ENCODE measurements around the gene APOBEC3G.

Gene APOBEC3G

DNA sequence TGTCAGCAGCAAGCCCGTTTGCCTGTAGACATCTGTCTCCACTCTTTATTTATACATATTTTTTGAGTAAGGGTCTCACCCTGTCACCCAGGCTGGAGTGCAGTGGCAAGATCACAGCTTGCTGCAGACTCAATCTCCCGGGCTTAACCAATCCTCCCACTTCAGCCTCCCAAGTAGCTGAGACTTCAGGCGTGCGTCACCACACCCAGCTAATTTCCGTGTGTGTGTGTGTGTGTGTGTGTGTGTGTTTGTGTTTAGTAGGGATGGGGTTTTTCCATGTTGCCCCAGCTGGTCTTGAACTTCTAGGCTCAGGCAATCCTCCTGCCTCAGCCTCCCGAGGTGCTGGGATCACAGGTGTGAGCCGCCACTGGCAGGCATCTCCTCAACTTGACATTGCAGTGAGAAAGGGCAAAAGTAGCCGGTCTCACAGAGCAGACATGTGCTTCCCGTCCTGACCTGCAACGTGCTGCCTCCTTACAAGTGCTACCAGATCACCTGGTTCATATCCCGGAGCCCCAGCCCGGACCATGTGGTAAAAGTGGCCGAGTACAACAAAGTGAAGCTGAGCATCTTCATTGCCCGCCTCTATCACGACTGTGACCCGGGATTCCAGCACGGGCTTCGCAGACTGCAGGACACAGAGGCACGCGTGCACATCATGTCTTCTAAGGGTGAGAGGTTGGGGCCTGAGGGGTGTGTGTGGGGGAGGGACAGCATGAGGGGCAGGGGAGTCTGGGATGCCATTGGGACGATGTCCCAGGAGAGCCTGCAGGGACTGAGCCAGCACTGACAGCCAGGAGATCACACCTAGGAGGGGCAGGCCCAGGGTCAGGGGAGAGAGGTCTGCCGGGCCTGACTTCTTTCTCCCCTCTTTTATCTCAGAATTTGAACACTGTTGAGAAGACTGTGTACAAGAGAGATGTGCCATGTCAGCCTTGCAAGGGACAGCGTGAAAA, 14.3 kb downstream of the APOBEC3G start:
- DNase-seq (ENCODE audit: low read depth), result no peak

DNA sequence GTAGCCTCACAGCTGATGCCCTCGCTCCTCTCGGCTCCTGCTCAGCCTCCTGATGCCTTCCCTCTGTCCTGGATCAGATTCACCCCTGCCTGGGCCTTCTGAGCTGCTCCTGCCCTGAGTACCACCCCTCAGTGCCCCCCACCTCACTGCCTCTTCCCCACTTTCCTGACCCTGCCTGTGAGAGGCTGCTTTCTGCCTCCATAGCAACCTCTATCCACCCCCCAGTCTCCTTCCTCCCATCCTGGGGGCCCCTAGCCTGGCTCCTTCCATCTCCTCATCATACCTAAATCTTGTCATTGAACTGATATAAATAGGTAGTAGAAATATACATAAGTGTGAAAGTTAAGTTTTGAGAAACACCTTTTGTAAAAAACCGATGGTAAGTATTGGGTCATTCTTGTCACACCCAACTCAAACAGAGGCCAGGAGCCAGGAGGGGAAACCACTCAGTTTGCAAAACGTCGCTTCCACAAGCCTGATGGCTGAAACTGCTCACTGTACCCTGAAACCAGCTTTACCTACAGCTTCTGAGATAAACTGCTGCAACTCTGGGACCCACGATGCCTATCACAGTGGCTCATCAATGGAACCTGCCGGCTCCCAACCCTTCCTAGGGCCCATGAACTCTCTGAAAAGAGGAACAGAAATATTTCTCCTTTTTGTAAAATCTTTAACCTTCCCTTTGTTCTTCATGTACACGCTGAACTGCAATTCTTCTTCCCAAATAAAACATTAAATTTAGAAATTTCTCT, 15.2 kb downstream of the APOBEC3G start:
- no peak for DNase-seq (ENCODE audit: low read depth)

DNA sequence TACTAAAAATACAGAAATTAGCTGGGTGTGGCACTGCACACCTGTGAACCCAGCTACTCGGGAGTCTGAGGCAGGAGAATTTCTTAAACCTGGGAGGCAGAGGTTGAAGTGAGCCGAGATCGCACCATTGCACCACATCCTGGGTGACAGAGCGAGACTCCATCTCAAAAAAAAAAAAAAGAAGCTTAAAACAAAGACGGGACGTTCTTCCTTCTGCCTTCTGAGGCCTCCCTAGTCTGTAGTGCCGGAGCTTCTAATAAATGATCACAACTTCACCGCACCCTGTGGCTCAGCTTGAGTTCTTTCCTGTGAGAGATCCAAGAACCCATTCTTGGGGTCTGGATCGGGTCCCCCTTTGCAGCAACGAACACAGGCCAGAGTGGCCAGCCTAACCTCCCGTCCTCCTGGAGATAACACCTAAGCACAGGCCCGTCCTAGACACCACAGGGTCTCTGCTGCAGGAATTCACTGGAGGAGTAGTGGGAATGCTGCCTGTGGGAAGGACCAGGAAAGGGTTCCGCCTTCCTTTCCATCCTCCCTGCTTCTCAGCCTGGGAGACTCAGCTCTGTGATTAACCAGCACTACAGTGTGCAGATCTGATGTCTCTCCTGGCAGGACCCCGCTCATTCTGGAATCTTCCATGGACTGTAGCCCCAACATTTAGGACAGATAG, 17.8 kb downstream of the APOBEC3G start:
- DNase-seq (ENCODE audit: low read depth), result no peak

DNA sequence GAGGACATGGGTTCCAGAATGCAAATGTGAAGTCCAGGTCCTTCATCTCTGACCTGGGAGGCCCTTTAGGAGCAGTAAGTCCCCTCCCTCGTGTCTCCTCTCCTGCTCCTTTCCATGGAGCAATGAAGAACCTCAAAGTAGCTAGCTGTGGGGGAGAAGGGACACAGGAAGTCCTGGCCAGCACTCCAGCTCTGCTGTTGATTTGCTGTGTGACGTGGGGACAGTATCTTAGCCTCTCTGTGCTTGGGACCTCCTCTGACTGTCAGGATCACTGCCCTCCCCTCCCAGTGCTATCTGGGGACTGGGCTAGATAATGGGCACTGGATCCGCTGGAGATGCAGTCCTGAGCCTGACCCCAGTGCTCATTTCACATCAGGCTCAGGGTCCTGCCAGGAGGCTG, 18.9 kb downstream of the APOBEC3G start:
- no peak for DNase-seq (ENCODE audit: low read depth)

DNA sequence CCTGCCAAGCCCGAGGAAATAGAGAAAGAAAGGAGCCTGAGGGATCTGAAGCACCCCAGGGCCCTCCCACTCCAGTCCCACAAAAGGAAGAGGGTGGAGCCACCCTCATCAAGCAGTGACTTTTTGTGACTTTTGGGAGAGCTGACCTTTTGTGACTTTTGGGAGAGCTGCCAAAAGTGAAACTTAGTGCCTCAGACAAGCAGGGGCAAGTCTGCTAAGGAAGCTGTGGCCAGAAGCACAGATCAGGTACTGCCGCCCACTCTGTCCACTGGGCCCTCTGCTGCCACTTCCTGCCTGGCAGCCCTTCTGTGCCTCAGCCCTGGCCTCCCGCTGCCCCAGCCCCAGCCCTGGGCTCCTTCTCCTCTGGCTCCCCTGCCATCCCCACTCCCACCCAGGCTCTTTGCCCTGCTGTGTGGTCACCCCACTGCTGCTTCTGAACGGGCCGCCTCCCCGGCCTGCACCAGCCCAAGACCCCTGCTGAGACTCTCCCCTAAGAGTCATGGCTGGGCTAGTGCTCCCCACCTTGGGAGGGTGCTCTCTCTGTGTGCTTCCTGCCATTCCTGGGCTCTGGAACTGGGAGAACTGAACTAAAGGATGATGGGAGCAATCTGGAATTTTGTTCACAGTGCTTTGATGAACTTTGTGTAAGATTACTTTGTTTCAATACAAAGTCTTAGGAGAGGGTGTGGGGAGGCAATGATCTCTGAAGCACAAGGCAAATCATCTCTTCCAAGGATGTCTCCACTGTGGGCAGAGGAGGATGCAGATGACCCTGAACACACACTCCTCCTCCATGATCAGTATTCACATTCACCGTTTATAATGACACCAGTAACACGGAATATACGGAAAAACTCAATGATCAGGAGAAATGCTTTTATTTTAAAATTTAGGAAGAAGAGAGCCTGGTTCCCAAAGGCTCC, 20.3 kb downstream of the APOBEC3G start, which contains the start of gene APOBEC3H:
APOBEC3H (plus strand) TSS at position 147 of the 923 bp plus-strand sequence. CDS start 3,035 bp downstream, outside the sequence.
- DNase-seq (ENCODE audit: low read depth), result no peak

DNA sequence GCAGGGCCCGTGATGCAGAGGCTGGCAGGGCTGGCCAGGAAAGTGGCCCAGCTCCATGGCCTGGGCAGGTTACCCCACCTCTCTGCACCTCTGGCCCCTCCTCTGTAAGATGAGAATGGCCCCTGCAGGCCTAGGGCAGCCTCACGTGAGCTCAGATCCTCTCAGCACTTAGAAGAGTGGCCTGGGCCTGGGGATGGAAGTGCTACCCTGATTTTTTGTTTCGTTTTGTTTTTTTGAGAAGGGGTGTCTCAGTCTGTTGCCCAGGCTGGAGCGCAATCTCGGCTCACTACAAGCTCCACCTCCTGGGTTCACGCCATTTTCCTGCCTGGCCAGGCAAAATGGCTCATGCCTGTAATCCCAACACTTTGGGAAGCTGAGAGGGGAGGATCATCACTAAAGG, 21.0 kb downstream of the APOBEC3G start:
- DNase-seq (ENCODE audit: low read depth), result no peak

DNA sequence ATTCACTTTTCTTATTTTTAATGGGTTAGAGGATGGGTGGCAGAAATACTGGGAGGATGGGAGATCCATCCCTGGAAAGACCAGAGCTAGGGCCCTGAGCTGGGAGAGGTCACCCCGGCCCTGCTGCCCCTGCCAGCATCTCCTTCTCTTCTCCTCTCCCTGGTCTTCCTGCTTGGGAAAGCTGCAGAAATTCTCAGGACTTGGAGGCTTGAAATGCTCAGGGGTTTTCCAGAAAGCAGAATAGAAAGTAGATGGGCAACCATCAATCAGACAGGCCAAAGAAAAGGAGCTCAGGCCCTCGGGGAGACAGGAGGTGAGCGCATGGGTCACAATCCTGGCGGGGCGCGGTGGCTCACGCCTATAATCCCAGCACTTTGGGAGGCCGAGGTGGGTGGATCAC, 21.5 kb downstream of the APOBEC3G start:
- no peak for DNase-seq (ENCODE audit: low read depth)

DNA sequence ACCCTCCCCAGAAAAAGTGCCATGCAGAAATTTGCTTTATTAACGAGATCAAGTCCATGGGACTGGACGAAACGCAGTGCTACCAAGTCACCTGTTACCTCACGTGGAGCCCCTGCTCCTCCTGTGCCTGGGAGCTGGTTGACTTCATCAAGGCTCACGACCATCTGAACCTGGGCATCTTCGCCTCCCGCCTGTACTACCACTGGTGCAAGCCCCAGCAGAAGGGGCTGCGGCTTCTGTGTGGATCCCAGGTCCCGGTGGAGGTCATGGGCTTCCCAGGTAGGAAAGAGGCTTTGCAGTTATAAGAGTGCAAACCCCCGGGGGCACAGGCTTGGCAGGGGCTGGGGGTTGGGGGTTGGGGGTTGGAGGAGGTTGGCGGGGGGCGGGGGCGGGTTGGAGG, 24.2 kb downstream of the APOBEC3G start:
- no peak for DNase-seq (ENCODE audit: low read depth)

DNA sequence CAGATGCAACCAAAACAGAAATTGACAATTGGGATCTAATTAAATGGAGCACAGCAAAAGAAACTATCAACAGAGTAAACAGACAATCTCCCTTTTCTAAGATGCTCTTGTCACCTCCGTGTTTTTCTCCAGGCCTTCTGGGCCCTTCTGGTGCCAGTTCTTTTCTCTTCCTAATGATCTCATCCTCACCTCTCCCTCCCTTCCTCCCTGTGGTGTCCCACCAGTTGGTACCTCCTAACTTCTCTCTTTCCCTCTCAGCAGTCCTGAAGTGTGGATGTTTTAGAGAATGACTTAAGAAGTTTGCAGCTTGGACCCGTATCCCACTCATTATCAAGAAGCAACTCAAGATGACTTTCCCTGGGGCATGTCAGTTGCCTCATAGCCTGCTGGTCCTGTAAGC, 26.4 kb downstream of the APOBEC3G start:
- no peak for DNase-seq (ENCODE audit: low read depth)

DNA sequence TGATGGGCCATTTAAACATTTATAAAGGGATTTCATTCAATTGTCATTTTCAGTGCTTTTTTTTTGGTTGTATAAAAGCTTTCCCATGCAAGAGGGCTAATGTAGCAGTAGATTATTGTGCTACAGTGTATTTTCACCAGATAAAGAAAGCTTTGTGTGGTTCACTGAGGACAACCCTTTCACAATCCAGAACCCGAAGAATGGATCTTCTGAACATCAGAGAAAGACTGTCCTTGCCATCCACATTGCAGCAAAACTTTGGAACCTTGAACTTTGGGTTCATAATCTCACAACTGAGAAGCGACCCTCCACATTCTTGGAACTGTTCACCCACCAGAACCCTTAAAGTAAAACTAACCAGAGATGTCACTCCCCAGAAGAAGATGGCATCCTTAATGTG, 29.3 kb downstream of the APOBEC3G start:
- DNase-seq (ENCODE audit: low read depth), result no peak

DNA sequence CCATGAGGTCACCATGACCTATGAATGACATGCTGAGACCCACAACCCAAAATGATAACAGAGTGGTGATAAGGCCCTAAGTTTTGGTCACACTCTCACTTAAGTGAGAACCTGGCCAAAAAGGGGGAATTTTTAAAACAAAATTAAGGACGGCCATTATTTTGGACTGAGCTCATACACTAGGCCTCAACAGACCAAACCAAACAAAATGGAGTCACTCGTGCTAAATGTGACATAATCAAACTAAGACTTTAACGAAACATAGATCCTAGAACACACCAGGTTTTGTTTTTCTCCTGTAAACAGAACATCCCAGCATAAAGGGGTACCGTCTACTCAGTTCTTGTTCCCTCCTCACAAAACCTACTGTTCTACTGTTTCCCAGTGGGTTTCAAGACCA, 31.4 kb downstream of the APOBEC3G start:
- DNase-seq (ENCODE audit: low read depth), result no peak

DNA sequence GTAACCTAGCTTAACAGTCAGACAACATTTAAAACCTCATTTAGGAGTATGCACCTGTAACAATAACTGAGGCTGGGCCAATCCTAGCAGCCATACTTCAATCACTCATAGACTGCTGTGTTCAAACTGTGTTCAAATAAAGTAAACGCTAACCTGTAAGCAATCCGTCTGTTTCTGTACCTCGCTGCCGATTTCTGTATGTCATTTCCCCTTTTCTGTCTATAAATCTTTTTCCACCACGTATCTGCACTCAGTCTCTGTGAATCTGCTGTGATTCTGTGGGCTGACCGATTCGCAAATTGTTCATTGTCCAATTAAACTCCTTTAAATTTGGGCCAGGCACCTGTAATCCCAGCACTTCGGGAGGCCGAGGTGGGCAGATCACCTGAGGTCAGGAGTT, 32.3 kb downstream of the APOBEC3G start:
- no peak for DNase-seq (ENCODE audit: low read depth)

DNA sequence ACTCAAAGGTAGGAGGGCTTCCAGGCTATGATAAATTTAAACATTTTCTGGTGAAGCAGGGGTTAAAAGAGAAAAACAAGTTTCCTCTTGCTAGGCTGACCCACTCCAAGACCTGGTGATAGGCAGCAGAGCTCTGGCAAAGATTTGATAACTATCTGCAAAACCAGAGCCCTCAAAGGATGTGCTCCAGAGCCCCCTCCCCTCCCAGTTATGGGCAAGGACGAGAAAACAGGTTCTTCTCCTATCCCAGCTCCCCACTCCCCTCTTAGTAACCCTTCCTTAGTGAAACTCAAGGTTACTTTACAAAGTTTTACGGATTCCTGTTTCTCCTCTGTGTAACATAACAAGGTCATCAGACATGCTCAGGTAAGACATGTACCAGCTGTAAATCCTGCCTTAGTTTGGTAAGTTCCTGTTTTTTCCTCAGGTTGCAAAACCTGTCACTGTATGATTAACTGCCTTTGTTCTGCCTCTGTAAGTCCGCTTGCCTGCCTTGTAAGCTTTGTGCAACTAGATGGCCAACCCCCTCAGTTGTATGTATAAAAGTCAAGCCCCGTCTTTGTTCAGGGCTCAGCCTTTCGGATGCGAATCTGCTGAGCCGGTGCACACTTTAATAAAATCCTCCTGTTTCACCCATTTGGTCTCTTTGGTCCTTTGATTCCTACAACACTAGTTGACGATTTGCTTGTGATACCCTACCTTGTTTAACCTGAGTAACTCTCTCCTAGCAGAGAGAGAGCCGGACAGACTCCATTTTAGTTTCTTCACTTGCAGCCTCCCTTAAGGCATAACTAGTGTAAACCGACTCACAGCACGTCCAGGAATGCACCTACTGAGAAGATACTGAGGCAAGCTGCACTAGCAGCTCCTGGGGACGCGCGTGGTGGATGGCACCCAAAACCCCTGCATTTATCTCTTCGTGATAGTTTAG, 33.8 kb downstream of the APOBEC3G start:
- no peak for DNase-seq (ENCODE audit: low read depth)

DNA sequence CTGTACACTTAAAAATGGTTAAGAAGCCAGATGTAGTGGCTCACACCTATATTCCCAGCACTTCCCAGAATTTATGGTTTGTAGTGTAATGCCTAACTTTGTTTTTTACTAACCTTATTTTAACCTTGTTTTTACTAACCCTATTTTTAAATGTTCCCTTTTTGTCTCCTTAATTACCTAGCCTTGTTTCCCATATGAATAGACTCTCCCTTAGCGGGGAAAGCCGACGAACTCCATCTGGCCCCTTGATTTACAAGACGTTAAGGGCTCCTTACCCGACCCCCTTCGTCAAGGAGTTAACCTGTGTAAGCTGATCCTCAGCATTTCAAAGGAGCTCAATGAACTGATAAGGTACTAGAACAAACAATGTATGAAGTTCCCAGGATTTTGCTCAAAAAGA, 37.0 kb downstream of the APOBEC3G start:
- DNase-seq (ENCODE audit: low read depth), result no peak

DNA sequence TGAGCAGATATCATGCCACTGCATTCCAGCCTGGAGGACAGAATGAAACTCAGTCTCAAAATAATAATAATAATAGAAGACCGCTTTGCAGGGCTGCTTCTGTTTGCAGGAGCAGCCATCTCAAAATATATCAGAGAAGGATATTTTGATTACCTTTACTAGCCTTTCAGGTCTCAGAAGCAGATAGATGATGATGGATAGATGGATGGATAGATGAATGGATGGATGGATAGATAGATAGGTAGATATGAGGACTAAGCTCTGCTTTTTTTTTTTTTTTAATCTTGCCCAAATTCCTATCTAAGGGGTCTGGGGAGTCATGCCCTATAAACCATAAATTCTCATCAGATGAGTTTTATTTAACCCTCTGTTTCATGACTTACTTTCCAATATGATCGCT, 38.5 kb downstream of the APOBEC3G start:
- DNase-seq (ENCODE audit: low read depth), result no peak

DNA sequence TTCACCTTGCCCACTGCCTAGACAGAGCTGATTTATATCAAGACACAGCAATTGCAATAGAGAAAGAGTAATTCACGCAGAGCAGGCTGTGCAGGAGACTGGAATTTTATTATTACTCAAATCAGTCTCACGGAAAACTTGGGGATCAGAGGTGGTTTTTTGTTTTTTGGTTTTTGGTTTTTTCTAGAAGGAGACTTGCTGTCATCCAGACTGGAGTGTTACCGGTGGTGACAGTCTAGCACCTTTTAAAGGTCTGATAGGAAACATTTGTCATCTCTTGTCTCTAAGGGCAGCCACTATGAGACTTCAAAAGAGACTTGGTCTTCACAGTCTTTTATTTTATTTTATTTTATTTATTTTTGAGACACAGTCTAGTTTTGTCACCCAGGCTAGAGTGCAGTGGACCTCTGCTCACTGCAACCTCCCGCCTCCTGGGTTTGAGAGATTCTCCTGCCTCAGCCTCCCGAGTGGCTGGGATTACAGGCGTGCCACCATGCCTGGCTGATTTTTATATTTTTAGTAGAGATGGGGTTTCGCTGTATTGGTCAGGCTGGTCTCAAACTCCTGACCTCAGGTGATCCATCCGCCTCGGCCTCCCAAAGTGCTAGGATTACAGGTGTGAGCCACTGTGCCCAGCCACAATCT, 39.0 kb downstream of the APOBEC3G start:
- no peak for DNase-seq (ENCODE audit: low read depth)

DNA sequence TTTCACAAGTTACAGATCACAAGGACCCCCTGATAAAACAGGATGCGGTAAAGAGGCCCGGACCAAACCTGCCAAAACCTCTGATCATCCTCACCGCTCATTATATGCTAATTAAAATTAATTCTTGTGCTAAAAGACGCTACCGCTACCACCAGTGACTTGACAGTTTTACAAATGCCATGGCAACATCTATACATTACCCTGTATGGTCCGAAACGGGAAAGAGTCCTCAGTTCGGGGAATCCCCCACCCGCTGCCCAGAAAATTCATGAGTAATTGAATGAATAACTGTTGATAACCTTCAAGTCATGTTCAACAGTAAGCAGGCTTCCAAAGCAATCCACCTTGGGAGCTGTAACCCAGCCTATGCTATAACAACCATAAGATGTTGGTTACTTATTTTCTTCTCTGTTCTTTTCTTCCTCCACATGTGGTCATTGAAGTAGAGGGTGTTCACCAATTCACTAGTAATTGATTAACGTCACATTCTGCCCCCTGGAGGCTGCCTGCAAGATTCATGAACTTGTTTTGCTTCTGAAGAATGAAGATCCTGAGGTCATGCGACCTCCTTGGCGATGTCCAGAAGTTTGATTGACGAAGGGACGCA, 40.6 kb downstream of the APOBEC3G start:
- DNase-seq (ENCODE audit: low read depth), result peak; percentile 63

DNA sequence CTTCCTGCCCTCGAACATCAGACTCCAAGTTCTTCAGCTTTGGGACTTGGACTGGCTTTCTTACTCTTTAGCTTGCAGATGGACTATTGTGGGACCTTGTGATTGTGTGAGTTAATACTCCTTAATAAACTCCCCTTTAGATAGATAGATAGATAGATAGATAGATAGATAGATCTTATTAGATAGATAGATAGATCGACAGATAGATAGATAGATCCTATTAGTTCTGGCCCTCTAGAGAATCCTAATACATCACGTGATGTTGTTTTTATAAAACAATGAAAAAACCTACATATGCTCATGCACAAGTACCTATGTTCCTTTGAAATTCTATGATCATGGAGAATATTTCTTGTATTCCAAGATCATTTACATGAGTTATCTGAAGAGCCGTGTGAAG, 43.9 kb downstream of the APOBEC3G start:
- DNase-seq (ENCODE audit: low read depth), result no peak

DNA sequence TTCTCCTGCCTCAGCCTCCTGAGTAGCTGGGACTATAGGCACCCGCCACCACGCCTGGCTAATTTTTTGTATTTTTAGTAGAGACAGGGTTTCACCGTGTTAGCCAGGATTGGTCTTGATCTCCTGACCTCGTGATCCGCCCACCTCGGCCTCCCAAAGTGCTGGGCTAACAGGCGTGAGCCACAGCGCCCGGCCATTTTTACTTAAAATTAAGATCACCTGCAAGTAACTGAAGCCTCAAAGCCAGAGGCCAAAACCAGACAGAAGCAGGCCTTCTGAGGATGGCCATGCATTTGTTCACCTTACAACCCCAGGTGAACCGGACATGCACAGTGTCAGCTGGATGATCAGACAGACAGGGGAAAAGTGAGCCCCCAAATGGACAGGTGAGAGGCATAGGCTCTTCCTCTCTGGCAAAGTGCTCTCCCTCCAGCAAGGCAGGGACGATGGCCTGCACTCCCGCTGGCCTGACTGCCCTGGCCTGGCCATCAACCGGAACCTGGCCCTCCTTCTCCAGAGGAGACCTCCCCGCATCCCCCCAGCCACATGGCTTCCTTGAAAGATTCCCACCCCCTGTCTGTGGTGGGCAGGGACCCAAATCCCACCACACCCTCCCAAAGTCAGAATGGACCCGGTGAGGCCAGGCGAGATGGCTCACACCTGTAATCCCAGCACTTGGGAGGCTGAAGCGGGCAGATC, 45.8 kb downstream of the APOBEC3G start:
- DNase-seq (ENCODE audit: low read depth), result no peak

Measured in activated T-cell treated with anti-CD3 and anti-CD28 coated beads for 1 hour (primary cell).